ENCODE data around the gene RNF14.

GRCh38 chr5:142006363-142007236 is 37.7 kb downstream of the RNF14 start:
- TF ChIP-seq CTCF (IDR thresholded peaks at IDR 0.05; ENCODE audit: poor library complexity, severe bottlenecking) (no peak), MXI1 (conservative IDR thresholded peaks at IDR 0.05; ENCODE audit: poor library complexity, severe bottlenecking) (no peak), TAF1 (IDR thresholded peaks at IDR 0.05; ENCODE audit: low read depth) (no peak), REST (IDR thresholded peaks at IDR 0.05; ENCODE audit: borderline replicate concordance) (no peak), EZH2 (IDR thresholded peaks at IDR 0.05; ENCODE audit: borderline replicate concordance, insufficient read depth, low read length, poor library complexity, severe bottlenecking) (no peak), EP300 (conservative IDR thresholded peaks at IDR 0.05; ENCODE audit: poor library complexity, severe bottlenecking) (no peak)

Data from neural cell (in vitro differentiated cells).